Activated naive CD8-positive, alpha-beta T cell treated with anti-CD3 and anti-CD28 coated beads, Interleukin-2, amount 50 U/mL, for 24 hours (primary cell): Measurements from ENCODE around the gene C6orf62.
"Not testable (repeated sequence)": the region's sequence is repeated elsewhere in the genome, so short reads cannot be mapped to it uniquely, and the experiment has no call there.

Experiments used
- ATAC-seq: fragments of 150-1000 bp; cut with Tn5 transposase; one replicate; pipeline ENCODE4 v1.10.0; 2021
- DNase-seq: peaks from one replicate; pipeline ENCODE4 v3.0.0; 2021
- H3K27ac Mint-ChIP-seq: one replicate; pipeline ENCODE4 v1.8.0; 2021; ENCODE audit warnings: mild to moderate bottlenecking, mixed read lengths
- H3K27me3 Mint-ChIP-seq: one replicate; pipeline ENCODE4 v1.8.0; 2021; ENCODE audit warnings: mixed read lengths
- H3K36me3 Mint-ChIP-seq: one replicate; pipeline ENCODE4 v1.8.0; 2021; ENCODE audit warnings: low read depth, mixed read lengths
- H3K4me1 Mint-ChIP-seq: one replicate; pipeline ENCODE4 v1.8.0; 2021; ENCODE audit warnings: mixed read lengths
- H3K4me3 Mint-ChIP-seq: one replicate; pipeline ENCODE4 v1.8.0; 2021; ENCODE audit warnings: mild to moderate bottlenecking, moderate library complexity, mixed read lengths
- H3K9me3 Mint-ChIP-seq: one replicate; pipeline ENCODE4 v1.8.0; 2021; ENCODE audit warnings: mixed read lengths

C6orf62 gene

GRCh38 chr6:24721461-24722215 lies 2.7 kb upstream of the C6orf62 start:
- Mint-ChIP-seq H3K4me1 (peaks cover 39% of the 10 kb centered on the region), H3K36me3 (peaks cover 31% of the 10 kb centered on the region), H3K9me3 (no peaks in the 10 kb centered on the region), H3K4me3 (peak overlapping the region; percentile 97), H3K27ac (peak overlapping the region; percentile 99), H3K27me3 (no peaks in the 10 kb centered on the region)
- ATAC-seq (peak; percentile 66), DNase-seq (no peak)

- Mint-ChIP-seq H3K36me3 (peaks cover 39% of the 10 kb centered on the region), H3K4me1 (peaks cover 47% of the 10 kb centered on the region), H3K27me3 (no peaks in the 10 kb centered on the region), H3K4me3 (peak overlapping the region; percentile 97), H3K27ac (peak overlapping the region; percentile 99), H3K9me3 (no peaks in the 10 kb centered on the region)
- DNase-seq (peak; percentile 100), ATAC-seq (peak; percentile 95)
Measured at GRCh38 chr6:24720604-24721460, 1.9 kb upstream of the C6orf62 start.

- ATAC-seq (peak; percentile 3), DNase-seq (peak; percentile 80)
- Mint-ChIP-seq H3K27me3 (no peaks in the 10 kb centered on the region), H3K4me3 (peak overlapping the region; percentile 97), H3K9me3 (no peaks in the 10 kb centered on the region), H3K4me1 (peaks cover 53% of the 10 kb centered on the region), H3K27ac (peak overlapping the region; percentile 99), H3K36me3 (peaks cover 46% of the 10 kb centered on the region)
Measured at GRCh38 chr6:24720131-24720603, 1.2 kb upstream of the C6orf62 start.

- peaks cover 59% of the 10 kb centered on the region for H3K36me3 Mint-ChIP-seq
- peaks cover 68% of the 10 kb centered on the region for H3K4me1 Mint-ChIP-seq
- no peaks in the 10 kb centered on the region for H3K27me3 Mint-ChIP-seq
- ATAC-seq = no peak
- no peak for DNase-seq
- peak overlapping the region; percentile 99 for H3K27ac Mint-ChIP-seq
- H3K4me3 Mint-ChIP-seq = peak overlapping the region; percentile 97
- no peaks in the 10 kb centered on the region for H3K9me3 Mint-ChIP-seq
Measured at GRCh38 chr6:24718449-24719124, 367 bp downstream of the C6orf62 start.

GRCh38 chr6:24716602-24717148 lies 2.3 kb downstream of the C6orf62 start:
- peaks cover 71% of the 10 kb centered on the region for H3K36me3 Mint-ChIP-seq
- H3K27me3 Mint-ChIP-seq, ATAC-seq, DNase-seq, H3K9me3 Mint-ChIP-seq: not testable (repeated sequence)
- peak overlapping the region; percentile 97 for H3K4me3 Mint-ChIP-seq
- H3K4me1 Mint-ChIP-seq = peaks cover 77% of the 10 kb centered on the region
- H3K27ac Mint-ChIP-seq = peak overlapping the region; percentile 60

- ATAC-seq (no peak), DNase-seq (no peak)
- Mint-ChIP-seq H3K27me3 (no peaks in the 10 kb centered on the region), H3K36me3 (peaks cover 74% of the 10 kb centered on the region), H3K4me3 (no peak overlapping the region), H3K27ac (peak overlapping the region; percentile 83), H3K4me1 (peaks cover 52% of the 10 kb centered on the region), H3K9me3 (no peaks in the 10 kb centered on the region)
Measured at GRCh38 chr6:24710519-24711303, 8.2 kb downstream of the C6orf62 start.

- Mint-ChIP-seq H3K36me3 (peaks cover 74% of the 10 kb centered on the region), H3K4me1 (peaks cover 38% of the 10 kb centered on the region), H3K27ac (peak overlapping the region; percentile 27), H3K9me3 (no peaks in the 10 kb centered on the region), H3K27me3 (no peaks in the 10 kb centered on the region), H3K4me3 (no peak overlapping the region)
- DNase-seq (no peak), ATAC-seq (no peak)
Measured at GRCh38 chr6:24709014-24709711, 9.8 kb downstream of the C6orf62 start.

- no peaks in the 10 kb centered on the region for H3K27me3 Mint-ChIP-seq
- no peak overlapping the region for H3K4me3 Mint-ChIP-seq
- ATAC-seq (no peak), DNase-seq (no peak)
- no peak overlapping the region for H3K27ac Mint-ChIP-seq
- peaks cover 35% of the 10 kb centered on the region for H3K4me1 Mint-ChIP-seq
- no peaks in the 10 kb centered on the region for H3K9me3 Mint-ChIP-seq
- peaks cover 74% of the 10 kb centered on the region for H3K36me3 Mint-ChIP-seq
Measured at GRCh38 chr6:24708612-24709011, 10.3 kb downstream of the C6orf62 start.

- H3K4me1 Mint-ChIP-seq = peaks cover 39% of the 10 kb centered on the region
- no peak overlapping the region for H3K4me3 Mint-ChIP-seq
- H3K27me3 Mint-ChIP-seq = no peaks in the 10 kb centered on the region
Measured at GRCh38 chr6:24704468-24704867, 14.5 kb downstream of the C6orf62 start.

GRCh38 chr6:24702720-24703282 lies 16.2 kb downstream of the C6orf62 start:
- peaks cover 44% of the 10 kb centered on the region for H3K4me1 Mint-ChIP-seq
- H3K9me3 Mint-ChIP-seq = no peaks in the 10 kb centered on the region
- no peak overlapping the region for H3K4me3 Mint-ChIP-seq
- no peaks in the 10 kb centered on the region for H3K27me3 Mint-ChIP-seq
- peaks cover 68% of the 10 kb centered on the region for H3K36me3 Mint-ChIP-seq
- H3K27ac Mint-ChIP-seq = peak overlapping the region; percentile 41
- ATAC-seq (no peak), DNase-seq (no peak)

More at GRCh38 chr6:24704468-24704867, 14.5 kb downstream of the C6orf62 start:
- ATAC-seq (no peak), DNase-seq (no peak)
- Mint-ChIP-seq H3K36me3 (peaks cover 74% of the 10 kb centered on the region), H3K27ac (peak overlapping the region; percentile 41), H3K9me3 (no peaks in the 10 kb centered on the region)

- peak; percentile 67 for ATAC-seq
- H3K4me1 Mint-ChIP-seq = peaks cover 48% of the 10 kb centered on the region
- no peaks in the 10 kb centered on the region for H3K27me3 Mint-ChIP-seq
- peaks cover 42% of the 10 kb centered on the region for H3K36me3 Mint-ChIP-seq
- no peak for DNase-seq
- H3K4me3 Mint-ChIP-seq = no peak overlapping the region
- peak overlapping the region; percentile 75 for H3K27ac Mint-ChIP-seq
- no peaks in the 10 kb centered on the region for H3K9me3 Mint-ChIP-seq
Measured at GRCh38 chr6:24699521-24700359, 19.2 kb downstream of the C6orf62 start.

GRCh38 chr6:24696097-24696496 lies 22.9 kb downstream of the C6orf62 start:
- H3K36me3 Mint-ChIP-seq = peaks cover 15% of the 10 kb centered on the region
- no peak overlapping the region for H3K27ac Mint-ChIP-seq
- ATAC-seq = no peak
- no peaks in the 10 kb centered on the region for H3K9me3 Mint-ChIP-seq
- peaks cover 51% of the 10 kb centered on the region for H3K4me1 Mint-ChIP-seq
- H3K27me3 Mint-ChIP-seq = no peaks in the 10 kb centered on the region
- DNase-seq = no peak
- H3K4me3 Mint-ChIP-seq = no peak overlapping the region
